AG20443 (cell line): ENCODE measurements around the gene NDUFAF2.
A peak's percentile ranks its signal among the peaks of the same experiment; 100 is the strongest.
"Not testable (repeated sequence)": the region's sequence is repeated elsewhere in the genome, so short reads cannot be mapped to it uniquely, and the experiment has no call there.

Experiments
- DNase-seq: peaks from one replicate; pipeline ENCODE4 v3.0.0; 2012; ENCODE audit warnings: low spot score, mixed read lengths

The NDUFAF2 gene

DNA sequence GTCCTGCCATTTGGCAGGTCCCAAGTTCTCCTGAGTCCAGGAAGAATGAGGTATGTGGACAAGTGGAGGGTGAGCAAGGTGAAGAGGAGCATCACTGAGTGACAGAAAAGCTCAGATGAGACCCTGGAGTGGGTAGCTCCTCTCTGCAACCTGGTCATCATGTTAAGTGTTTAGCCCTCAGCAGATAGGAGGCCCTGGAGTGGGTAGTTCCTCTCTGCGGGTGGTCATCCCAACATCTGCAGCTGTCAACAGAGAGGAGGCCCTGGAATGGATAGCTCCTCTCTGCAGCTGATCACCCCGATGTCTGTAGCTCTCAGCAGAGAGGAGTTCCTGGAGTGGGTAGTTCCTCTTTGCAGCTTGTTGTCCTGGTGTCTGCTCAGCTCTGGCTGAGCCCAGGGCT lies 48.4 kb downstream of the NDUFAF2 start:
- DNase-seq, result no peak

DNA sequence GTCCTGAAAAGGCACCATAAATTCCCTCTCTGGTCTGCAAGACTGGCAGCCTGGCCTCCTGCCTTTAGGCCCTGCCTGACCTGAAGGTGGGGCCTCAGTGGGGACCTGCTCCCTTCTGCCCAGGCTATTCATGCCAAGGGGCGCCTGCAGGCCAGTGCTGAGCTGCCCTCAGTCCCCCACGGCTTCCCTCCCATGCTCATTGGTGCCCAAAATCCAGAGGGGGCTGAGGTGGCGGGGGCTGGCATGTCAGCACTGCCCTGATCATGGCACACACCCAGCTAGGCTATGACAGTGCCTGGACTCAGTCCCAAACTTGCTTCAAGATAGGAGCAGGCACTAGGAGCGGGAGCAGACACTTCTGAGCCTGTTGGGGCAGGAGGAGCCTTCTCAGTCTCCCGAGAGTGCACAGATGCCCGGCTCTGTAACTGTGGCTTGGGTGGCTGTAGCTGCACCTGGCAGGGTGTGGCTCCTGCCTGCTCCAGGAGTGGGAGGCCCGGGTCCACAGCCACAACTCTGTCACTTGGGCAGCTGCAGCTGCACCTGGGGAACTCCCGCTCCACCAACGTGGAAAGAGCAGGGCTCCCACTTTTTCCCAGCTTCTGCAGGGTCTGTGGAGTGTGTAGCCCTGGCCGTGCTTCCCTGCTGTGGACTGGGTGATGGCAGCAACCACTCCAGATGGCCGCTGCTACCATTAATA lies 49.0 kb downstream of the NDUFAF2 start:
- DNase-seq, result no peak

DNA sequence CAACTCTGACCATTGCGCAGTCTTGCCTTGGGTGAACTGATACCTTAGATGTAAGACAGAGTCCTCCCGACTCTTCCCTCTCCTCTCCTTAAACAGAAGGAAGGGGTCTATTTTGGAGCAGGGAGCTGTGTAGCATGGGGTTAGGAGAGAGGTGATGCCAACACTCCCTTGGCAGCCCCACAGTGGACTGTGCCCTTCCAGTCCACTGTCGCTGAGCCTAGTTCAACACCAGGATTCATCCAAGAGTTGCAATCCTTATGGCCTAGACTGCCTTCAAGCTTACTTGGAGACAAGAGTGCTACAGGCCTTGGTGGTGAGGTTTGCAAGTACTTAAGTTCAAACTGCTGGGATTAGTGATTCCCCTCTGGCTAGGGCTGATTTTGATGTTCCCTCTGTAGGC lies 51.4 kb downstream of the NDUFAF2 start:
- DNase-seq, result no peak

DNA sequence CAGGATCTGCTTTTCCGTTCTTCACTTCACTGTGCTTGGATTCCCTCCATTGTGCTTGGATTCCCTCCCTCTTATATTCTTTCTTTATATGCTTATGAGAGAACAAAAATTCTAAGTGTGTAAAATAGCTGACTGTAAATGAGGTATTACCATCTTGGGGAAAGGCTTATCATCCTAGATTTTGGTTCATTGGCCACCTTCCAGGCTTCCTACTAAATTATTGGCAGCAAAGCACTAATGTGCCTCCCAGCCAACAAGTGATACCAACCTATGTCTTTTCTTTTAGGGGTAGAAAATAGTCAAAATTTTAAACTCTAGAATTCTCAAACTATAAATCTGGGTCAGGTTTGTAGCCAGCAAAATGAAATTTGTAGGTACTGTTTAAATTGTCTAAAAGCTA lies 52.7 kb downstream of the NDUFAF2 start:
- DNase-seq, result no peak

DNA sequence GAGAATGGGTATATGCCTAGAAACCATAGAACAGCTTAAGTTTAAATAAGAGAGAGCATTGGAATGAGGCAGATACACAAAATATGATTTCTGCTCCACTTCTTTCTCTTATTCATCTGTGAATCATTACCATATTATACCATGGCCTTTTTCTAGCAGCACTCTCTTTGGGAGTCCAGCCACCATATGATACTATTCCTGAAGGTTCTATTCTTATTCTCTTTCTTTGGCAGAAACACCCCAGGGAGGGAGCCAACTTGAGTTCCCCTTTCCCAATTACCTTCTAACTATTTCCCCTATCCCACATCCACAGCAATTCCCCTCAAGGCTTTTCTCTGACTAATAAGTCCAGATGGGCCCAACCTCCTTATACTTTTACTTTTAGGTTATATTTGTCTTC lies 55.9 kb downstream of the NDUFAF2 start:
- no peak for DNase-seq

DNA sequence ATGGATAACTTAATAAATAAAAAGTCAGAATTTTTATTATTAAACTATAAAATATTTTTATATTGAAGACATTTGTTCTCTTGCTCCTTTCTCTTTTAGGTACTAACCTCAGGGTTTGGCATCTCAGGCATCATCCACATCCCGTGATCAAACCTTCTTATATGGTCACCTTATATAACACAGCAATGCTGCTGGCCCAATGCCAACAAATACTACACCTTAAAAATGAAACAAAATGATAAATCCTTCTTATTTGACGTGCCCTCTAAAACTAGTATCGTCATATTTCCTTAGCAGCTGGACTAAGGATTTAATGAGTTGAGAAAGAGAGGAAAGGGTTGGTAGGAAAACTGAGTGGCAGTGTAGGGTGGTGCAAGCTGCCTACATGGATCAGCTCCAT lies 56.6 kb downstream of the NDUFAF2 start:
- DNase-seq, result no peak

DNA sequence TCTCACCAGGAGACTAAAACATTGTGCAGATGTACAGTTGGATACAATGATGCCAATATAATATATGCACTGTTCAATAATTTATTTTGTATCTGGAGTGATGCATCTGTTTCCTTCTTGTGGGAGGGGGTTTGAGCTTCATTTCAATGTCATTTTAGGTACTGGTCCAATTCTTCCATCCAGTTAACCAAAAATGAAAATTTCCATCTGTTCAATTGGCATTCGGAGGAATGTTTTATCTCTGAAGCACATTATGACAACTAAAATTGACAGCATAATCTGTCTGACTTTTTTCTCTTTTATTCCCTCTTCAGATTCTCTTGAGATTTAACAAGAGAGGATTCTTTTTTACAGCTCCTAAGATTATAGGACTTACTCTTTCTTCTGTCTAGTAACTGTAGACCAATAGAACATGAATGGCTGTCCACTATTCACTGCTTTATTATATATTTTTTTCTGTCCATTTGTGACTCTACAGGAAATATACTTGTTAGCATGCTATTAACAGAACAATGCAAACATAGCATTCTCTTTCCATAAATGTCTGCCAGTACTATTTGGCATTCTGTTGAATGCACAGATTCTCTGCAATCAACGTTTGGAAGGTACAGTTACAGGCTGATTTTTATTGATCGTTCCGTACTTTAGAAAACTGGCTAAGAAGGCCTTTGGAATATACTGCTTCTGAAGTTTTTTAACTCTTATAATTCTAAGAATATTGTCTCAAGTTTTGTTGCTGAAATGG lies 57.8 kb downstream of the NDUFAF2 start:
- DNase-seq, result no peak

DNA sequence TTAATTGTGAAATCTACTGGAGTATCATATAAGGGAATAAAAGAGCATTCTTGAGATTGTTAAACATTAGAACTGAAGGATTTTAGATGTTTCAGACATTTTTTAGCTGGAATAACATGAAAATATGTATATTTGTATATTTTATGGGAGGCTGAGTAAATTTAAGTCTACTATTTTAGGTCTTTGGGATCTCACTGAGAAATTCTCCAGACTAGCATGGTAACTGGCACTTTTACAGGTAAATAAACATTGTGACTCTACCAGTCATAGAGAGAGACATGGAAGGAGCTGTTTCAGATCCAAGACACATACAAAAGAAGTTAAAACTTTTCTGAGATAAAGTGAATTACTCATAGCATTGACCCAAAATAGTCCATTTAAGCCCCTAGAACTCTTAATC lies 59.4 kb downstream of the NDUFAF2 start:
- DNase-seq, result no peak

DNA sequence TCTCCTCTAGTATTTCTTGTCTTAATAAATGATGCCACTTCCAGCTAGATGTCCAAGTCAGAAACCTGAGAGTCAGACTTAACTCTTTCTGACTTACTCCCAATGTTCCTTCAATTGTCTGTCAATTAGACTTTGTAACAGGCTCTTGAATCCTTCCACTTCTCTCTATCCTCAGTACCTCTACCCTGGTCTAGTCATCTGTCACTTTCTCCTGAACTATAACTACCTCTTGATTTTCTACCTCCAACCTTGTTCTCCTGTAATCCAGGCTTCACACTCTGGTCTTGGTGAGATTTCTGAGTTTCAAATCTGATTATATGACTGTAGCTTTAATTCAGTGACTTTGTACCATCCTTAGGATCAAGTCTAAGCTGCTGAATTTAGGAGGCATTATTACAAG lies 64.9 kb downstream of the NDUFAF2 start:
- no peak for DNase-seq

DNA sequence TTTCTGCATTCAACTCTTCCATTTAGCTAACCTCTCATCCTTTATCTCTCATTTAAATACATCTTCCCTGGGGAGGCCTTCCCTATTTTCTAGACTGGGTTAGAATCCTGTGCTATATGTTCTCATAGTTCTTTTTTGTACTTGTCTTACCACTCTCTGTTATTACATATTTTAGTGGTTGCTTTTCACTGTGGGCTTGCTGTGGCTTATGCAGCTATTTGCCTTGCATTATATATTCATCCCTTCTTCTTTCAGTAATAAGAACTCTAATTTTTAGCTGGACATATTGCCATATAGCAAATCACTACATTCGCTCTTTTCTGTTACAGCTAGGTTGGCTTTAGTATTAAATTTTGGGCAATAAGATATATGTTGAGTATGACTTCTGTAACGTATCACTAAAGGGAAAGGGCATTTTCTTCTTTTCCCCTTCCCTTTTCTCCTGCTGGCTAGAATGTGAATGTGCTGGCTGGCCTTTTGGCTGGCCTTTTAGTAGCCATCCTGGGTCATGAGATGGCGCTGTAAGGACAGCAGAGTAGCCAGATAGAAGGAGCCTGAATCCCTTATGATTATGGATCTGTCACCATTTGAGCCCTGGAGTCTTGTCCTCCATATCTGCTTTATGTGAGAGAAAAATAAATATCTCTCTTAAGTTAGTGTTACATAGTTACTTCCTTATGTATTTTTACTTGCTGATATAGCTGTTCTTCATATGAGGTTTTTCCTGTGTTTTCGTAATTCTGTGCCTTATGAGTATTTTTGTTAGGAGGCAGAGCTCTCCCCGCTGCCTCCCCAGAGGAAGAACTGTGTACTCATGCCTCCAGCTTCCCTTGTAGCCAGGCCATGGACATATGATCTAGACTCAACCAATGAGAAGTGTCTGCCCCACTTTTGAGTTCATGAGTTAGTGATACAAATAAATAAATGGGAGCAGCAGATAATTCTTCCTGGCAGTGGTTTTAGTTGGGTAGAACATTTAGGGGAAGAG lies 65.8 kb downstream of the NDUFAF2 start:
- DNase-seq, result no peak

DNA sequence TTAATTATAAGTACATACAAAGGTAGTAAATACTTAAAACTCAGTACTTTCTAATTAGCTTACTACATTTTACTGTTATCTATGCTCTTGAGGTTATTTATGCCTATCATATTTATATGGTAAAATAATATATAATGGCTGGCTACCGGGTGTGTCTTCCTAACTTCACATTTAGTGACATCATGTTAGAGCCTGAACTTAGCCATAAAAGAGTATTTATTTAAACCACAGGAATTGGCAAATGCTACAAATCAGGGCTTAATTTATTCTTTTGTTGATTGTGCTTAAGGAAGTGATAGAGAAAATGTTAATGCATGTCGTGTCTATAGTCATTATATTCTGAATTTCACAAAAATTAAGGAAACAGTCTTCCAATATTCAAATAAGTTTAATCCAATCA lies 73.1 kb downstream of the NDUFAF2 start:
- DNase-seq, result no peak

DNA sequence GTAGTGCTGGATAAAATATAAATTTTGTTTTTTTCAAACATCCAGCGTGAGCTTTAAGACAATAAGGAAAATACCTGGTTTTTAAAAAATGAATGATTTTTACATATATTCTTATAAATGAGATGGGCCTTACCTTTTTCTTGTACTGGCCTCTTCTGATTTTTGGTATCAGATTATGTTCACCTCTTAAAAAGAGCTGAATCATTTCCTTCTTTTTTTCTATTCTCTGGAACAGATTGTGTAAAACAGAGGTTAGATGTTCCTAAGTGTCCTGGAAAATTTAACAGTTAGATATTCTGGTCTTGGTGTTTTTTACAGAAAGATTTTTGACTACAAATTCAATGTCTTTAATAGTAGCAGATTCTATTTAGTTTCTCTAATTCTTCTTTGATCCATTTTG lies 74.6 kb downstream of the NDUFAF2 start:
- no peak for DNase-seq

DNA sequence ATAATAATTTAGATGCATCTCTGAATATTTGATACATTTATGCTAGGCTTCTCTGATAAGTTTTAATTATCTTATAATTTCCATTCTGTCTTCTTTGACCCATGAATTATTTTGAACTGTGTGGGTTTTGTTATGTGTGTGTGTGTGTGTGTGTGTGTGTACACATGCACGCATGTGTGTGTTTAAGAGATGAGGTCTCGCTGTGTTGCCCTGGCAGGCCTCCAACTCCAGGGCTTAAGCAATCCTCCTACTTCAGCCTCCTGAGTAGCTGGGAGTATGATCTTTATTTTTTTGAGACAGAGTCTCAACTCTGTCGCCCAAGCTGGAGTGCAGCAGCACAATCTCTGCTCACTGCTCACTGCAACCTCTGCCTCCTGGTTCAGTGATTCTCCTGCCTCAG lies 75.4 kb downstream of the NDUFAF2 start:
- DNase-seq, result no peak

DNA sequence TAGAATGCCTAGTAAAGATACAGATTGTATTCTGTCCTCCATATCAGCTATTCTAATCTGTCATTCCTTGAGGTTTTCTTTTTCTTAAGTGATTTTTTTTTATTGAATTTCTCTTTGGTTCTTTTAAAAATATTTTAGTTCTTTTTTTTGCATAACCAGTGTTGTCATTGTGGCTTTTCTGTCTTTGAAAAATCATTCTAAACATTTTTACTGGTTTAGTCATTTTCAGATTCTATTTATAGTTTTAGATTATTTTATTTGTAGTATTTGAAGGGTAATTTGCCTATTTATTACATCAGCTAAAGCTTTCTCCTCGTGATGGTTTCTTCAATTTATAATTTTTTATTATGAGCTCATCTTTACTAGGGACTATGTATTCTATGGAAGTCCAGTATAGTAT lies 78.1 kb downstream of the NDUFAF2 start:
- DNase-seq, result peak; percentile 18

DNA sequence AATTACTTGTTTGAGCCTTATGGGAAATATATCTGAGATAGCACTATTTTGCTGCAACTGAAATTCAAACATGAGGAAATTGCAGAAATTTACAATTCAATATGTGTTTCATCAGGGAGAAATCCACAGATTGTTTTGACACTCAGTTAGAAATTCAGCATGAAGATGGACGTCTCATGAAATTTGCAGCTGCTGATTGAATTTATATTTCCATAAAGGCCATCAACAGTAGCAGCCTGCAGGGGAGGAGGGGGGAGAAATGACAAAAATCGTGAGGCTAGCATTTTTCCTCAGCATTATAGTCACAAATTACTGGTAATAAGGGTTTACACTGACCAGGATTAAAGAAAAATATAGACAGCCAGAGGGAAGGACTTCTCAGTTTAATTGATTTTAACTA lies 81.0 kb downstream of the NDUFAF2 start:
- no peak for DNase-seq

DNA sequence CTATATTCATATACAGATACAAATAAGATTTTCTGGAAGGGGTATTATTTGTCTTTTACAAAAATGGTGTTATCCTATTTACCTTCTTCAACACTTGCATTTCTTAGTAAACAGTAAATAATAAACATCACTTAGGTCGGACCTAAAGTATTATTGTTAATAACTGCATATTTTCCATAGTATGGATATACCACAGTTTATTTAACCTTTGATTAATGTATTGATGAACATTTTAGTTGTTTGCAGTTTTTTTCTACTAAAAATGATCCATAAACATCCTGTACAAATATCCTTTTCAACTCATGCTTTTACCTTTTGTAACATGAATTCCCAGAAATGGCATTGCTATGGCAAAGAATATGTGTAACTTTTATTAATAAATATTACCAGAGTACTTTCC lies 83.4 kb downstream of the NDUFAF2 start:
- DNase-seq, result no peak

DNA sequence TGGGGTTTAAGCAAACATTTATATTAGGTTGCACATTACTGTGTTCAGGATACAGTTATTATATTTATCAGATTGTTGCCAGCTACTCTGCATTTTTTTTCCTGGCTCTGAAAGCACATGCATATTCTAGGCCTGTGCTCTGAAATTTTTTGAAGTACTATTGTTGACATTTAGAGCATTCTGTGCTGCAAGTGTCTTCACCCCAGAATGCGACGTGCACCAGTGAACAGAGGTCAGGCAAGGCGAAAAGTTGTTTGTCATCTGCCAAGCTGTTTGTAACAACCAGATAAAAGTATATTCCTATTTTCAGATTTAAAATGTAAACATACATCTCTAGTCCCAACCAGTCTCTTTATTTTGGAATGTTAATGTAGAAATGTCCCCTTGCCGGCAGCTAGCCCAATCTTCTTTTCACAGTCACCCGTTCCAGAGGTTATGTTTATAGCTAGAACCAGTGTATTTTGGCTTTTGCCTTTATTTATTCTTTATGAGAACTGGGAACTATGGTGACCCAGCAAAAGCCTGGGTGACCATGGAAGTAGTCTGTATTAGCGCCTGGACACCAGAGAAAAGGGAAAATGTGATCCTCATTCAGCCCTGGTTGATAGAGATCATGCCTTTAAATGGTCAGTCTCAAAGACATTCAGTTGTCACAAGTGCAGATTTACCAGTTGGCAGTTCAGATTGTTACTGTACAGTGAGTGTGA lies 84.6 kb downstream of the NDUFAF2 start:
- DNase-seq, result no peak

DNA sequence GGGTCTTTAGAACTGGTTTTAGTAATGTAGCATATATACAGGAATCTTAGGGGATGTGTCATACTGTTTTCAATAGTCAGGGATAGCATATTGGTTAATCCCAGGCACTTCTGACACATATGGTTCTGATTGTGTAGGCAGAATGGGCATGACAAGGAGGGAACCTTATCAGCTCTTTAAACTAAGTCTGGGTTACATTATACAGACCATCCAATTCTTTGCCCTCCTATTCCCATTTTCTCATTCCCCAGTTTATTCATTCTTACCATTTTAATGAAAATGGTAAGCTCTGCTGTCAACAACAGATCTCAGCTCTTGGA lies 85.1 kb downstream of the NDUFAF2 start:
- no peak for DNase-seq

DNA sequence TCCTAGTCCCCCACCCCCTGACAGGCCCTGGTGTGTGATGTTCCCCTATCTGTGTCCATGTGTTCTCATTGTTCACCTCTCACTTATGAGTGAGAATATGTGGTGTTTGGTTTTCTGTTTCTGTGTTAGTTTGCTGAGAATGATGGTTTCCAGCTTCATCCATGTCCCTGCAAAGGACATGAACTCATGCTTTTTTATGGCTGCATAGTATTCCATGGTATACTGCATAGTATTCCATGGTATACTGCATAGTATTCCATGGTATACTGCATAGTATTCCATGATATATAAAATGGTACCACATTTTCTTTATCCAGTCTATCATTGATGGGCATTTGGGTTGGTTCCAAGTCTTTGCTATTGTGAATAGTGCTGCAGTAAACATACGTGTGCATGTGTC lies 86.3 kb downstream of the NDUFAF2 start:
- not testable (repeated sequence) for DNase-seq

DNA sequence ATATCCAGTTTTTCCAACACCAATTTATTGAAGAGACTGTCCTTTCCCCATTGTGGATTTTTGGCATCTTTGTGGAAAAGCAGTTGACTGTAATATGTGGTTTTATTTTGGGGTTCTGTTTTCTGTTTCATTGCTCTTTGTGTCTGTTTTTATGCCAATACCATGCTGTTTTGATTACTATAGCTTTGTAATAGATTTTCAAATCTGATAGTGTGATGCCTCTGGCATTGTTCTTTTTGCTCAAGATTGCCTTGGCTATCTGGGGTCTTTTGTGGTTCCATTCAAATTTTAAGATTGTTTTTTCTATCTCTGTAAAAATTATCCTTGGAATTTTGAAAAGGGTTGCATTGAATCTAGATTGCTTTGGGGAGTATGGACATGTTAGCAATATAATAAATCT lies 99.5 kb downstream of the NDUFAF2 start:
- no peak for DNase-seq

DNA sequence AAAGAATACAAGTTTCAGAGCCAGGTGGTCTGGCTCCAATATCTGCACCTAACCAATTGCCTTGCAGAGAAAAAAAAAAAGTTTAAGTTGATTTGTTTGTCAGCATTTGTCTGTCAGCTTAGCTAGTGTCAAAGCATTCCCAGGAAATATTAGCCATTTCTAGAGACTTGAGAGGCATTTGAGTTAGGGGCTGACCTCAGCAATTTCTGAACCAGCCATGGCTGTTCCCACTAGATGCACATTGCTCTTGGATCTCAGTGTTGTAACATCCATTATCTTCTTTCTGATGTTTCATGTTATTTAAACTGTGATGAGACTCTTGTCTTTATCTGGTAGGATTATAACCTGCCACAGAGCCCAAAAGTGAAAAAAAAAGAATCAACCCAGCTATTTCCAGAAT lies 102.3 kb downstream of the NDUFAF2 start:
- no peak for DNase-seq

DNA sequence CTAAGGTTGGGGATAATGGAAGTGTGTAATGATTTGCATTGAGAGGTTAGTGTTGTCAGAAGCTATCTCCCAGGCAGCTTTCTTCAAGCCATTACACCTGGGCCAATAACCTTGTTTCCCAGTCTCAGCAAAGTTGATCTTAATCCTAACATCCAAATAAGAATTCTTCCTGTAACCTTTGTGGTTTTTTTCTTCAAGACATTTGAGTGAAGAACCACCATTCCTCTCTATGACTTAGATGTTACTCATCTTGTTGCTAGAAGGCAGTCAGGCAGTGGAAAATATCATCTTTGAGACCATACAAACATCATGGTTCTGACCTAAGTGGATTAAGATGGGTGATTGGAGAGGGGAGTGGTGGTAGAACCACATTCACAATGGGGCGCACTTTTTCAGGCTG lies 103.5 kb downstream of the NDUFAF2 start:
- DNase-seq, result peak; percentile 23
